Activated naive CD8-positive, alpha-beta T cell (primary cell): Measurements from ENCODE around the gene TMEM121.
"Not testable (repeated sequence)": the region's sequence is repeated elsewhere in the genome, so short reads cannot be mapped to it uniquely, and the experiment has no call there.

Experiments used
- H3K27ac Mint-ChIP-seq: one replicate; pipeline ENCODE4 v1.8.0; 2021; ENCODE audit warnings: mixed read lengths
- H3K27me3 Mint-ChIP-seq: one replicate; pipeline ENCODE4 v1.8.0; 2021; ENCODE audit warnings: mixed read lengths
- H3K36me3 Mint-ChIP-seq: one replicate; pipeline ENCODE4 v1.8.0; 2021; ENCODE audit warnings: mixed read lengths
- H3K4me1 Mint-ChIP-seq: one replicate; pipeline ENCODE4 v1.8.0; 2021; ENCODE audit warnings: low read depth, mixed read lengths
- H3K4me3 Mint-ChIP-seq: one replicate; pipeline ENCODE4 v1.8.0; 2021; ENCODE audit warnings: mild to moderate bottlenecking, mixed read lengths
- H3K9me3 Mint-ChIP-seq: one replicate; pipeline ENCODE4 v1.8.0; 2021; ENCODE audit warnings: low read depth, mixed read lengths

TMEM121 gene

GRCh38 chr14:105536691-105537579, 10.6 kb downstream of the TMEM121 start:
- no peak overlapping the region for H3K4me3 Mint-ChIP-seq
- no peaks in the 10 kb centered on the region for H3K9me3 Mint-ChIP-seq
- peaks cover 4% of the 10 kb centered on the region for H3K4me1 Mint-ChIP-seq
- H3K36me3 Mint-ChIP-seq, result no peaks in the 10 kb centered on the region
- H3K27ac Mint-ChIP-seq, result no peak overlapping the region
- peaks cover 5% of the 10 kb centered on the region for H3K27me3 Mint-ChIP-seq

- Mint-ChIP-seq H3K27me3 (peaks cover 5% of the 10 kb centered on the region), H3K36me3 (no peaks in the 10 kb centered on the region), H3K27ac (no peak overlapping the region), H3K9me3 (no peaks in the 10 kb centered on the region), H3K4me3 (no peak overlapping the region), H3K4me1 (peaks cover 4% of the 10 kb centered on the region)
Observed at GRCh38 chr14:105537580-105538474, 11.4 kb downstream of the TMEM121 start.

- no peak overlapping the region for H3K4me3 Mint-ChIP-seq
- no peaks in the 10 kb centered on the region for H3K9me3 Mint-ChIP-seq
- no peak overlapping the region for H3K27ac Mint-ChIP-seq
- peaks cover 5% of the 10 kb centered on the region for H3K27me3 Mint-ChIP-seq
- no peaks in the 10 kb centered on the region for H3K36me3 Mint-ChIP-seq
- peaks cover 4% of the 10 kb centered on the region for H3K4me1 Mint-ChIP-seq
Observed at GRCh38 chr14:105538481-105539049, 12.2 kb downstream of the TMEM121 start.

- peaks cover 7% of the 10 kb centered on the region for H3K27me3 Mint-ChIP-seq
- no peaks in the 10 kb centered on the region for H3K36me3 Mint-ChIP-seq
- no peak overlapping the region for H3K4me3 Mint-ChIP-seq
- peaks cover 4% of the 10 kb centered on the region for H3K4me1 Mint-ChIP-seq
- no peaks in the 10 kb centered on the region for H3K9me3 Mint-ChIP-seq
- H3K27ac Mint-ChIP-seq, result no peak overlapping the region
Observed at GRCh38 chr14:105540811-105541210, 14.4 kb downstream of the TMEM121 start.

- Mint-ChIP-seq H3K4me1 (peaks cover 4% of the 10 kb centered on the region), H3K9me3 (no peaks in the 10 kb centered on the region), H3K27ac (no peak overlapping the region), H3K36me3 (no peaks in the 10 kb centered on the region), H3K27me3 (peaks cover 7% of the 10 kb centered on the region), H3K4me3 (no peak overlapping the region)
Observed at GRCh38 chr14:105541218-105541875, 15.0 kb downstream of the TMEM121 start.

GRCh38 chr14:105545676-105546075, 19.3 kb downstream of the TMEM121 start:
- H3K36me3 Mint-ChIP-seq, H3K27ac Mint-ChIP-seq, H3K9me3 Mint-ChIP-seq, H3K4me1 Mint-ChIP-seq, H3K4me3 Mint-ChIP-seq: not testable (repeated sequence)
- H3K27me3 Mint-ChIP-seq, result peaks cover 11% of the 10 kb centered on the region

- H3K4me1 Mint-ChIP-seq, result not testable (repeated sequence)
Observed at GRCh38 chr14:105546410-105546809, 20.0 kb downstream of the TMEM121 start.

GRCh38 chr14:105547072-105547471, 20.7 kb downstream of the TMEM121 start:
- not testable (repeated sequence) for H3K36me3 Mint-ChIP-seq, H3K4me3 Mint-ChIP-seq, H3K27ac Mint-ChIP-seq, H3K9me3 Mint-ChIP-seq, H3K27me3 Mint-ChIP-seq, H3K4me1 Mint-ChIP-seq

More at GRCh38 chr14:105546410-105546809, 20.0 kb downstream of the TMEM121 start:
- H3K27me3 Mint-ChIP-seq, result peaks cover 11% of the 10 kb centered on the region
- not testable (repeated sequence) for H3K36me3 Mint-ChIP-seq, H3K9me3 Mint-ChIP-seq, H3K4me3 Mint-ChIP-seq, H3K27ac Mint-ChIP-seq

- Mint-ChIP-seq H3K27me3 (peaks cover 7% of the 10 kb centered on the region), H3K36me3 (no peaks in the 10 kb centered on the region), H3K4me1 (no peaks in the 10 kb centered on the region), H3K27ac (no peak overlapping the region), H3K9me3 (no peaks in the 10 kb centered on the region), H3K4me3 (no peak overlapping the region)
Observed at GRCh38 chr14:105547741-105548169, 21.4 kb downstream of the TMEM121 start.

- no peak overlapping the region for H3K4me3 Mint-ChIP-seq
- H3K4me1 Mint-ChIP-seq, result no peaks in the 10 kb centered on the region
- no peak overlapping the region for H3K27ac Mint-ChIP-seq
- H3K27me3 Mint-ChIP-seq, result peaks cover 6% of the 10 kb centered on the region
- no peaks in the 10 kb centered on the region for H3K9me3 Mint-ChIP-seq
- H3K36me3 Mint-ChIP-seq, result no peaks in the 10 kb centered on the region
Observed at GRCh38 chr14:105549481-105549880, 23.1 kb downstream of the TMEM121 start.

GRCh38 chr14:105554022-105554421, 27.6 kb downstream of the TMEM121 start:
- no peak overlapping the region for H3K4me3 Mint-ChIP-seq
- peaks cover 8% of the 10 kb centered on the region for H3K27me3 Mint-ChIP-seq
- H3K9me3 Mint-ChIP-seq, result no peaks in the 10 kb centered on the region
- H3K36me3 Mint-ChIP-seq, result no peaks in the 10 kb centered on the region
- H3K4me1 Mint-ChIP-seq, result no peaks in the 10 kb centered on the region
- no peak overlapping the region for H3K27ac Mint-ChIP-seq

- H3K27me3 Mint-ChIP-seq, result peaks cover 8% of the 10 kb centered on the region
- H3K4me3 Mint-ChIP-seq, result no peak overlapping the region
- H3K4me1 Mint-ChIP-seq, result no peaks in the 10 kb centered on the region
Observed at GRCh38 chr14:105554523-105554922, 28.1 kb downstream of the TMEM121 start.

GRCh38 chr14:105557671-105558070, 31.3 kb downstream of the TMEM121 start:
- H3K4me3 Mint-ChIP-seq, H3K27ac Mint-ChIP-seq, H3K9me3 Mint-ChIP-seq, H3K36me3 Mint-ChIP-seq, H3K27me3 Mint-ChIP-seq, H3K4me1 Mint-ChIP-seq: not testable (repeated sequence)

More at GRCh38 chr14:105554523-105554922, 28.1 kb downstream of the TMEM121 start:
- H3K9me3 Mint-ChIP-seq, result no peaks in the 10 kb centered on the region
- H3K27ac Mint-ChIP-seq, result no peak overlapping the region
- no peaks in the 10 kb centered on the region for H3K36me3 Mint-ChIP-seq

- not testable (repeated sequence) for H3K36me3 Mint-ChIP-seq, H3K27ac Mint-ChIP-seq, H3K4me3 Mint-ChIP-seq, H3K9me3 Mint-ChIP-seq, H3K4me1 Mint-ChIP-seq, H3K27me3 Mint-ChIP-seq
Observed at GRCh38 chr14:105558449-105559154, 32.2 kb downstream of the TMEM121 start.
